K562 (cell line): ENCODE data around the gene ATXN1. TPM values are rescaled to one million over a fixed set of nuclear protein-coding genes. Genes with fewer than 3 reads are reported as not detected.

Source experiments
- CXXC5 ChIP-seq: fragments of 250-450 bp; sonication (Bioruptor Pico); IDR thresholded peaks from 2 replicates; pipeline ENCODE4 v1.8.0; 2022; ENCODE audit warnings: inconsistent platforms, mild to moderate bottlenecking, moderate library complexity
- DDX20 ChIP-seq: fragments of 450-650 bp; IDR thresholded peaks from 2 replicates; pipeline ENCODE4 v1.6.1; 2016; ENCODE audit warnings: missing genetic modification characterization, low read depth, mild to moderate bottlenecking, missing compliant biosample characterization, moderate library complexity
- ETS2 ChIP-seq: IDR thresholded peaks from 2 replicates; pipeline ENCODE4 v1.6.1; 2016; ENCODE audit warnings: borderline replicate concordance, missing genetic modification characterization, mild to moderate bottlenecking, moderate library complexity, missing compliant biosample characterization; ENCODE audit not compliant: poor library complexity, severe bottlenecking
- FOXP1 ChIP-seq: sonication (generic); formaldehyde crosslinking; IDR thresholded peaks from 2 replicates; pipeline ENCODE4 v1.8.0; 2022; ENCODE audit warnings: mild to moderate bottlenecking, missing genetic modification reagents
- FUS ChIP-seq: fragments of 200-400 bp; formaldehyde crosslinking; optimal IDR thresholded peaks from 2 replicates; pipeline ENCODE3; 2017; ENCODE audit warnings: low read depth, low read length
- GATA2 ChIP-seq: sonication (generic); formaldehyde crosslinking; IDR thresholded peaks from 2 replicates; pipeline ENCODE4 v1.4.0; 2020; ENCODE audit warnings: mild to moderate bottlenecking, missing genetic modification reagents
- HIVEP1 ChIP-seq: fragments of 250-450 bp; sonication (Bioruptor Pico); IDR thresholded peaks from 2 replicates; pipeline ENCODE4 v1.4.0; 2020; ENCODE audit warnings: mild to moderate bottlenecking
- KDM2B ChIP-seq: fragments of 250-450 bp; sonication (Bioruptor Pico); IDR thresholded peaks from 2 replicates; pipeline ENCODE4 v1.8.0; 2021; ENCODE audit warnings: mild to moderate bottlenecking, moderate library complexity
- KLF16 ChIP-seq: IDR thresholded peaks from 2 replicates; pipeline ENCODE4 v1.6.1; 2016; ENCODE audit warnings: antibody characterized with exemption
- MEF2D ChIP-seq: conservative IDR thresholded peaks from 2 replicates; pipeline ENCODE4 v1.6.1; 2016; ENCODE audit warnings: low read depth, missing genetic modification characterization, missing compliant biosample characterization
- MTF1 ChIP-seq: fragments of 250-450 bp; sonication (Bioruptor Pico); IDR thresholded peaks from 2 replicates; pipeline ENCODE4 v1.9.0; 2021; ENCODE audit warnings: moderate library complexity, mild to moderate bottlenecking, inconsistent platforms, borderline replicate concordance
- NCOR1 ChIP-seq: fragments of 450-650 bp; IDR thresholded peaks from 2 replicates; pipeline ENCODE4 v1.6.1; 2016; ENCODE audit warnings: mild to moderate bottlenecking, moderate library complexity
- POU5F1 ChIP-seq: fragments of 150-350 bp; IDR thresholded peaks from 2 replicates; pipeline ENCODE4 v1.6.1; 2014; ENCODE audit warnings: borderline replicate concordance, low read length, low read depth, mild to moderate bottlenecking; ENCODE audit not compliant: partially characterized antibody
- RCOR1 ChIP-seq, 2 experiments: IDR thresholded peaks; 2 replicates each; pipeline ENCODE4 v1.6.1; 2012; ENCODE audit warnings: low read depth in 2 of 2, low read length in 2 of 2, borderline replicate concordance in 1 of 2, improper control_type of control experiment in 1 of 2
- SMAD1 ChIP-seq: fragments of 150-350 bp; IDR thresholded peaks from 2 replicates; pipeline ENCODE4 v1.6.1; 2014; ENCODE audit warnings: low read length, low read depth; ENCODE audit not compliant: partially characterized antibody
- SP1 ChIP-seq: sonication (generic); formaldehyde crosslinking; IDR thresholded peaks from 2 replicates; pipeline ENCODE4 v1.8.1; 2022; ENCODE audit warnings: mild to moderate bottlenecking, missing genetic modification reagents
- TAF1 ChIP-seq: IDR thresholded peaks from 2 replicates; pipeline ENCODE4 v1.6.1; 2011; ENCODE audit warnings: mild to moderate bottlenecking, low read length, moderate library complexity; ENCODE audit not compliant: insufficient read depth, control insufficient read depth, severe bottlenecking; ENCODE audit errors: extremely low read depth
- THRAP3 ChIP-seq: fragments of 450-650 bp; IDR thresholded peaks from 2 replicates; pipeline ENCODE4 v1.6.1; 2016; ENCODE audit warnings: mild to moderate bottlenecking, inconsistent platforms, borderline replicate concordance
- TOE1 ChIP-seq, 2 experiments: fragments of 450-650 bp in 1 of 2; sonication (generic) in 1 of 2; formaldehyde crosslinking in 1 of 2; IDR thresholded peaks; 2 replicates each; pipeline versions ENCODE4 v1.7.1 to v1.8.0; 2016 to 2022; ENCODE audit warnings: borderline replicate concordance in 2 of 2, mild to moderate bottlenecking in 2 of 2, antibody characterized with exemption in 1 of 2, inconsistent platforms in 1 of 2, low read depth in 1 of 2, missing genetic modification reagents in 1 of 2, moderate library complexity in 1 of 2
- ZNF696 ChIP-seq: fragments of 250-450 bp; sonication (Bioruptor Pico); conservative IDR thresholded peaks from 2 replicates; pipeline ENCODE4 v1.4.0; 2020; ENCODE audit warnings: mild to moderate bottlenecking, moderate library complexity
- ZNF77 ChIP-seq: fragments of 250-450 bp; sonication (Bioruptor Pico); IDR thresholded peaks from 2 replicates; pipeline ENCODE4 v1.5.0; 2020
- polyA plus RNA-seq, 8 experiments: library from polyadenylated mRNA; depleted of rRNA in 4 of 8; stranded (reverse) in 5 of 8; unstranded in 3 of 8; fragments of >200 nt; fragmentation: Nextera tagmentation in 2 of 8; fragmentation: Illumina TruSeq in 1 of 8; extraction: Ambion mirVana in 2 of 8; extraction: Trizol in 1 of 8; gene quantifications; 2 replicates each; pipeline versions ENCODE4 v1.2.1 to v1.2.3, GENCODE V29; 2011 to 2014; ENCODE audit warnings: inconsistent platforms in 1 of 8, missing spikeins in 1 of 8
- total RNA-seq, 7 experiments: library from RNA; depleted of rRNA in 6 of 7; stranded (reverse); fragments of >200 nt in 6 of 7; fragmentation: Illumina TruSeq in 2 of 7; extraction: Trizol in 2 of 7; gene quantifications; 2 replicates each; pipeline versions ENCODE4 v1.2.1 to v1.2.3, GENCODE V29; 2011 to 2021; ENCODE audit warnings: low replicate concordance in 1 of 7
- TF ChIP-seq, protein P1 (sequence below), 2 experiments: fragments of 450-650 bp; formaldehyde crosslinking in 1 of 2; IDR thresholded peaks; 2 replicates each; pipeline versions ENCODE4 v1.4.0 to v1.6.1; 2014 to 2020; ENCODE audit warnings: mild to moderate bottlenecking in 2 of 2, borderline replicate concordance in 1 of 2, low read depth in 1 of 2

Gene ATXN1
- total and polyA plus RNA-seq, 9 of the 15 experiments (the other 6 are each of a cell fraction or from before 2014, with no cell fraction given) = under 0.01 to 1.2 (median 0.58) TPM

GRCh38 chr6:16332175-16332542 is 429.1 kb downstream of the ATXN1 start (continued):
- TF ChIP-seq, protein P1, sequence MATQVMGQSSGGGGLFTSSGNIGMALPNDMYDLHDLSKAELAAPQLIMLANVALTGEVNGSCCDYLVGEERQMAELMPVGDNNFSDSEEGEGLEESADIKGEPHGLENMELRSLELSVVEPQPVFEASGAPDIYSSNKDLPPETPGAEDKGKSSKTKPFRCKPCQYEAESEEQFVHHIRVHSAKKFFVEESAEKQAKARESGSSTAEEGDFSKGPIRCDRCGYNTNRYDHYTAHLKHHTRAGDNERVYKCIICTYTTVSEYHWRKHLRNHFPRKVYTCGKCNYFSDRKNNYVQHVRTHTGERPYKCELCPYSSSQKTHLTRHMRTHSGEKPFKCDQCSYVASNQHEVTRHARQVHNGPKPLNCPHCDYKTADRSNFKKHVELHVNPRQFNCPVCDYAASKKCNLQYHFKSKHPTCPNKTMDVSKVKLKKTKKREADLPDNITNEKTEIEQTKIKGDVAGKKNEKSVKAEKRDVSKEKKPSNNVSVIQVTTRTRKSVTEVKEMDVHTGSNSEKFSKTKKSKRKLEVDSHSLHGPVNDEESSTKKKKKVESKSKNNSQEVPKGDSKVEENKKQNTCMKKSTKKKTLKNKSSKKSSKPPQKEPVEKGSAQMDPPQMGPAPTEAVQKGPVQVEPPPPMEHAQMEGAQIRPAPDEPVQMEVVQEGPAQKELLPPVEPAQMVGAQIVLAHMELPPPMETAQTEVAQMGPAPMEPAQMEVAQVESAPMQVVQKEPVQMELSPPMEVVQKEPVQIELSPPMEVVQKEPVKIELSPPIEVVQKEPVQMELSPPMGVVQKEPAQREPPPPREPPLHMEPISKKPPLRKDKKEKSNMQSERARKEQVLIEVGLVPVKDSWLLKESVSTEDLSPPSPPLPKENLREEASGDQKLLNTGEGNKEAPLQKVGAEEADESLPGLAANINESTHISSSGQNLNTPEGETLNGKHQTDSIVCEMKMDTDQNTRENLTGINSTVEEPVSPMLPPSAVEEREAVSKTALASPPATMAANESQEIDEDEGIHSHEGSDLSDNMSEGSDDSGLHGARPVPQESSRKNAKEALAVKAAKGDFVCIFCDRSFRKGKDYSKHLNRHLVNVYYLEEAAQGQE (IDR thresholded peaks at IDR 0.05; ENCODE audit: borderline replicate concordance) = peak; percentile 91
- TF ChIP-seq, protein P1 (CRISPR knock-in tag; IDR thresholded peaks at IDR 0.05; ENCODE audit: low read depth) = no peak
- TF ChIP-seq SMAD1 = peak; percentile 31
- TF ChIP-seq FUS = no peak
- no peak for TF ChIP-seq THRAP3
- no peak for TF ChIP-seq POU5F1
- peak; percentile 72 for TF ChIP-seq GATA2 (CRISPR knock-in tag)
- no peak for TF ChIP-seq MTF1 (CRISPR knock-in tag)
- TF ChIP-seq TOE1 (IDR thresholded peaks at IDR 0.05; ENCODE audit: borderline replicate concordance) = peak; percentile 82
- no peak for TF ChIP-seq TOE1 (CRISPR knock-in tag; IDR thresholded peaks at IDR 0.05; ENCODE audit: borderline replicate concordance, low read depth)
- TF ChIP-seq SP1 = no peak
- no peak for TF ChIP-seq ETS2 (tag)
- no peak for TF ChIP-seq KDM2B (CRISPR knock-in tag)
- no peak for TF ChIP-seq MEF2D
- no peak for TF ChIP-seq ZNF77 (CRISPR knock-in tag)
- TF ChIP-seq FOXP1 (CRISPR knock-in tag) = no peak
- peak; percentile 60 for TF ChIP-seq CXXC5 (CRISPR knock-in tag)
- no peak for TF ChIP-seq TAF1
- no peak for TF ChIP-seq ZNF696
- no peak for TF ChIP-seq HIVEP1
- peak in 1 of 2 experiments; percentile 78; a peak in 2 of 4 replicates for TF ChIP-seq RCOR1 (IDR thresholded peaks at IDR 0.05; ENCODE audit: borderline replicate concordance in 1 of 2, low read depth in 2 of 2, low read length in 2 of 2)
- TF ChIP-seq DDX20 (tag) = no peak
- 0 out of 2 replicates have a peak, but pooled peaks have one; percentile 39 for TF ChIP-seq NCOR1
- TF ChIP-seq KLF16 = peak; percentile 46; the same call in 1 of the 2 replicates
